ENCODE results near the gene IL16.
"Not testable (repeated sequence)": the region's sequence is repeated elsewhere in the genome, so short reads cannot be mapped to it uniquely, and the experiment has no call there.

The IL16 gene

GRCh38 chr15:81341351-81341750 is 144.7 kb downstream of the IL16 start:
- no peaks in the 10 kb centered on the region for H3K27me3 ChIP-seq (replicated peaks; ENCODE audit: insufficient read depth, low read length)
- no peaks in the 10 kb centered on the region for H3F3A ChIP-seq (ENCODE audit: insufficient read depth, low read length)
- H3K9me2 ChIP-seq (replicated peaks; ENCODE audit: insufficient read depth, low read length): no peaks in the 10 kb centered on the region
- no peak overlapping the region for H3K27ac ChIP-seq (ENCODE audit: low read length)
- DNase-seq: no peak
- no peaks in the 10 kb centered on the region for H4K20me1 ChIP-seq (ENCODE audit: insufficient read depth, low read length)
- H3K4me2 ChIP-seq (ENCODE audit: low read depth, low read length): no peak overlapping the region
- H3K9ac ChIP-seq (ENCODE audit: low read length): no peak overlapping the region
- H3K4me1 ChIP-seq (ENCODE audit: low read length): no peaks in the 10 kb centered on the region
- TF ChIP-seq EZH2phosphoT487 (IDR thresholded peaks at IDR 0.05; ENCODE audit: low read length) (no peak), EZH2 (optimal IDR thresholded peaks at IDR 0.05; ENCODE audit: low read depth, low read length) (no peak)
- TF ChIP-seq, protein P1, sequence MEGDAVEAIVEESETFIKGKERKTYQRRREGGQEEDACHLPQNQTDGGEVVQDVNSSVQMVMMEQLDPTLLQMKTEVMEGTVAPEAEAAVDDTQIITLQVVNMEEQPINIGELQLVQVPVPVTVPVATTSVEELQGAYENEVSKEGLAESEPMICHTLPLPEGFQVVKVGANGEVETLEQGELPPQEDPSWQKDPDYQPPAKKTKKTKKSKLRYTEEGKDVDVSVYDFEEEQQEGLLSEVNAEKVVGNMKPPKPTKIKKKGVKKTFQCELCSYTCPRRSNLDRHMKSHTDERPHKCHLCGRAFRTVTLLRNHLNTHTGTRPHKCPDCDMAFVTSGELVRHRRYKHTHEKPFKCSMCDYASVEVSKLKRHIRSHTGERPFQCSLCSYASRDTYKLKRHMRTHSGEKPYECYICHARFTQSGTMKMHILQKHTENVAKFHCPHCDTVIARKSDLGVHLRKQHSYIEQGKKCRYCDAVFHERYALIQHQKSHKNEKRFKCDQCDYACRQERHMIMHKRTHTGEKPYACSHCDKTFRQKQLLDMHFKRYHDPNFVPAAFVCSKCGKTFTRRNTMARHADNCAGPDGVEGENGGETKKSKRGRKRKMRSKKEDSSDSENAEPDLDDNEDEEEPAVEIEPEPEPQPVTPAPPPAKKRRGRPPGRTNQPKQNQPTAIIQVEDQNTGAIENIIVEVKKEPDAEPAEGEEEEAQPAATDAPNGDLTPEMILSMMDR (IDR thresholded peaks at IDR 0.05; ENCODE audit: low read length): no peak
- H3K4me3 ChIP-seq (ENCODE audit: low read length): no peak overlapping the region
- H3K36me3 ChIP-seq (replicated peaks; ENCODE audit: insufficient read depth, low read length): no peaks in the 10 kb centered on the region
- H3K9me3 ChIP-seq (replicated peaks; ENCODE audit: insufficient read depth, low read length): no peaks in the 10 kb centered on the region
- no peak overlapping the region for H2AFZ ChIP-seq (ENCODE audit: low read length)
- no peaks in the 10 kb centered on the region for H3K79me2 ChIP-seq (ENCODE audit: low read length)

DNA sequence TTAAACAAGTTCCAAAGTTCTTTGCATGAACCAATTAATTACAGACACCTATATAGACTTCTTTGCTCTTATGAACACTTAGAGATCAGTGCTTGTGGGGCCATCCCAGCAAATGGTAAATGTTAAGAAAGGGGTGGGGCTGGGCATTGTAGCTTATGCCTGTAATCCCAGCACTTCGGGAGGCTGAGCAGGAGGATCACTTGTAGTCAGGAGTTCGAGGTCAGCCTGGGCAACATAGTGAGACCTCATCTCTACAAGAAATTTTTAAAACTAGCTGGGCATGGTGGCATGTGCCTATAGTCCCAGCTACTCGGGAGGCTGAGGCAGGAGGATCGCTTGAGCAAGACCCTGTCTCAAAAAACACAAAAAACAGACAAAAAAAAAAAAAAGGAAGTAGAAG is 146.7 kb downstream of the IL16 start:
- Histone ChIP-seq H3K27me3 (replicated peaks; ENCODE audit: insufficient read depth, low read length) (no peaks in the 10 kb centered on the region), H3K9me2 (replicated peaks; ENCODE audit: insufficient read depth, low read length) (no peaks in the 10 kb centered on the region), H3K9me3 (replicated peaks; ENCODE audit: insufficient read depth, low read length) (no peaks in the 10 kb centered on the region), H4K20me1 (ENCODE audit: insufficient read depth, low read length) (no peaks in the 10 kb centered on the region), H3K27ac (ENCODE audit: low read length) (no peak overlapping the region), H3K9ac (ENCODE audit: low read length) (no peak overlapping the region), H3K79me2 (ENCODE audit: low read length) (no peaks in the 10 kb centered on the region), H3K4me1 (ENCODE audit: low read length) (peaks cover 10% of the 10 kb centered on the region), H3F3A (ENCODE audit: insufficient read depth, low read length) (no peaks in the 10 kb centered on the region), H3K4me2 (ENCODE audit: low read depth, low read length) (no peak overlapping the region), H3K4me3 (ENCODE audit: low read length) (no peak overlapping the region), H3K36me3 (replicated peaks; ENCODE audit: insufficient read depth, low read length) (no peaks in the 10 kb centered on the region), H2AFZ (ENCODE audit: low read length) (no peak overlapping the region)
- no peak for DNase-seq
- TF ChIP-seq EZH2 (optimal IDR thresholded peaks at IDR 0.05; ENCODE audit: low read depth, low read length): no peak
- TF ChIP-seq EZH2phosphoT487 (IDR thresholded peaks at IDR 0.05; ENCODE audit: low read length): no peak

GRCh38 chr15:81346611-81347010 is 149.9 kb downstream of the IL16 start:
- H3K4me2 ChIP-seq (ENCODE audit: low read depth, low read length): no peak overlapping the region
- no peak for DNase-seq
- H3K4me3 ChIP-seq (ENCODE audit: low read length): no peak overlapping the region
- no peaks in the 10 kb centered on the region for H3K9me3 ChIP-seq (replicated peaks; ENCODE audit: insufficient read depth, low read length)
- no peak for TF ChIP-seq EZH2phosphoT487 (IDR thresholded peaks at IDR 0.05; ENCODE audit: low read length)
- TF ChIP-seq, protein P1 (IDR thresholded peaks at IDR 0.05; ENCODE audit: low read length): no peak
- no peak for TF ChIP-seq EZH2 (optimal IDR thresholded peaks at IDR 0.05; ENCODE audit: low read depth, low read length)
- H3K36me3 ChIP-seq (replicated peaks; ENCODE audit: insufficient read depth, low read length): no peaks in the 10 kb centered on the region
- no peaks in the 10 kb centered on the region for H3K79me2 ChIP-seq (ENCODE audit: low read length)
- peaks cover 12% of the 10 kb centered on the region for H3K4me1 ChIP-seq (ENCODE audit: low read length)
- no peaks in the 10 kb centered on the region for H3K27me3 ChIP-seq (replicated peaks; ENCODE audit: insufficient read depth, low read length)
- no peak overlapping the region for H3K27ac ChIP-seq (ENCODE audit: low read length)
- H2AFZ ChIP-seq (ENCODE audit: low read length): no peak overlapping the region
- no peaks in the 10 kb centered on the region for H4K20me1 ChIP-seq (ENCODE audit: insufficient read depth, low read length)
- H3K9ac ChIP-seq (ENCODE audit: low read length): no peak overlapping the region
- no peaks in the 10 kb centered on the region for H3K9me2 ChIP-seq (replicated peaks; ENCODE audit: insufficient read depth, low read length)
- no peaks in the 10 kb centered on the region for H3F3A ChIP-seq (ENCODE audit: insufficient read depth, low read length)

DNA sequence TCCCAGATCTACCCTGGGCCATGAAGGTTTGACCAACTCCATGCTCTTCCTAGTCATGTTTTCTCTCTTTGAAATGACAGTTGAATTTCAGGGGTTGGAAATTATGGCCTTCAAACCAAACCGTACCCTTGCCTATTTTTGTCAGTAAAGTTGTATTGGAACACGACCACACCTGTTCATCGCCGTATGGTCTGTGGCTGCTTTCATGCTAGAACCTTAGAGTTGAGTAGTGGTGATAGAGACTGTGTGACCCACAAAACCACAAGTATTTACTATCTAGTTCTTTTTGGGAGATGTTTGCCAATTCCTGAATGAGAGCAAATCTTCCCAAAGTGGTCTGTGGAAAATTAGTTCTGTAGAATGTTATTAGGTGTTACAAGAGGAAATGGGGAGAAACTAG is 151.2 kb downstream of the IL16 start:
- peak overlapping the region; percentile 26; the same call in 1 of the 2 replicates for H3K4me2 ChIP-seq (ENCODE audit: low read depth, low read length)
- no peak overlapping the region for H2AFZ ChIP-seq (ENCODE audit: low read length)
- H3K9ac ChIP-seq (ENCODE audit: low read length): peak overlapping the region; percentile 14; the same call in 1 of the 2 replicates
- no peaks in the 10 kb centered on the region for H4K20me1 ChIP-seq (ENCODE audit: insufficient read depth, low read length)
- H3K27ac ChIP-seq (ENCODE audit: low read length): peak overlapping the region; percentile 66; the same call in 1 of the 2 replicates
- H3K4me1 ChIP-seq (ENCODE audit: low read length): peaks cover 12% of the 10 kb centered on the region
- H3K9me2 ChIP-seq (replicated peaks; ENCODE audit: insufficient read depth, low read length): no peaks in the 10 kb centered on the region
- H3K36me3 ChIP-seq (replicated peaks; ENCODE audit: insufficient read depth, low read length): no peaks in the 10 kb centered on the region
- H3K79me2 ChIP-seq (ENCODE audit: low read length): no peaks in the 10 kb centered on the region
- H3K9me3 ChIP-seq (replicated peaks; ENCODE audit: insufficient read depth, low read length): no peaks in the 10 kb centered on the region
- no peak for TF ChIP-seq EZH2 (optimal IDR thresholded peaks at IDR 0.05; ENCODE audit: low read depth, low read length)
- no peak for TF ChIP-seq EZH2phosphoT487 (IDR thresholded peaks at IDR 0.05; ENCODE audit: low read length)
- H3K27me3 ChIP-seq (replicated peaks; ENCODE audit: insufficient read depth, low read length): no peaks in the 10 kb centered on the region
- no peak overlapping the region for H3K4me3 ChIP-seq (ENCODE audit: low read length)
- no peaks in the 10 kb centered on the region for H3F3A ChIP-seq (ENCODE audit: insufficient read depth, low read length)
- DNase-seq: peak; percentile 35

GRCh38 chr15:81348691-81349090 is 152.0 kb downstream of the IL16 start:
- peak overlapping the region; percentile 26 for H3K4me2 ChIP-seq (ENCODE audit: low read depth, low read length)
- not testable (repeated sequence) for H3K9me3 ChIP-seq (replicated peaks; ENCODE audit: insufficient read depth, low read length)

More at GRCh38 chr15:81348691-81349090, 152.0 kb downstream of the IL16 start:
- H3K4me1 ChIP-seq (ENCODE audit: low read length): peaks cover 12% of the 10 kb centered on the region
- not testable (repeated sequence) for H3K27me3 ChIP-seq (replicated peaks; ENCODE audit: insufficient read depth, low read length); H2AFZ ChIP-seq (ENCODE audit: low read length); H3K9me2 ChIP-seq (replicated peaks; ENCODE audit: insufficient read depth, low read length); H3F3A ChIP-seq (ENCODE audit: insufficient read depth, low read length); H3K36me3 ChIP-seq (replicated peaks; ENCODE audit: insufficient read depth, low read length); H4K20me1 ChIP-seq (ENCODE audit: insufficient read depth, low read length); H3K79me2 ChIP-seq (ENCODE audit: low read length); H3K4me3 ChIP-seq (ENCODE audit: low read length)
- DNase-seq: peak; percentile 21
- peak overlapping the region; percentile 14; the same call in 1 of the 2 replicates for H3K9ac ChIP-seq (ENCODE audit: low read length)
- peak overlapping the region; percentile 66; the same call in 1 of the 2 replicates for H3K27ac ChIP-seq (ENCODE audit: low read length)
